HG02970 (cell line): ENCODE measurements around the gene COL19A1.
"Not testable (repeated sequence)": the region's sequence is repeated elsewhere in the genome, so short reads cannot be mapped to it uniquely, and the experiment has no call there.

ENCODE experiments used
- ATAC-seq: cut with Tn5 transposase; IDR thresholded peaks from one replicate; pipeline ENCODE4 v1.9.1; 2021; ENCODE audit warnings: mild to moderate bottlenecking, moderate library complexity, moderate number of reproducible peaks; ENCODE audit not compliant: unreplicated experiment, low FRiP score

The COL19A1 gene

DNA sequence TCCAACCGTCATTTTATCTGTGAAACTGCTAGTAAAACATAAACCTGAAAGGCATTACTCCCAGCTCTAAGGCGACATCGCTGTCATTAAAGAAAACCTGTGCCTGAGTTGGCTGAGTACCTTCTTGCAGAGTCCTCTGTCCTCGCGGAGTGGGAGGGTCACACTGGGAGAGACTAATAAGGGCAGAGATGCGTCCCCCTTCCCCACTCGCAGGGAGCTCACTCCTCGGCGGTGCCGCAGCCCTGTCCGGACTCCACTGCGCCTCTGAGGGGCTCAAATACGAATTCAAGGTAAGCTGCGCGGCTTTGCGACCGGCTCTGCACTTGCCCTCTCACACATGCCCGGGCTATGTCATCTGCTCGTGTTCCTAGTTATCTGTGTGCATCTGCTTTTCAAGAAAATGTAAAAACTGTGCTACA is at the start of gene COL19A1:
TSS of gene COL19A1 (plus strand) at position 206 of the 419 bp plus-strand sequence. CDS start 13,012 bp downstream, outside the sequence.
- peak; percentile 45 for ATAC-seq

DNA sequence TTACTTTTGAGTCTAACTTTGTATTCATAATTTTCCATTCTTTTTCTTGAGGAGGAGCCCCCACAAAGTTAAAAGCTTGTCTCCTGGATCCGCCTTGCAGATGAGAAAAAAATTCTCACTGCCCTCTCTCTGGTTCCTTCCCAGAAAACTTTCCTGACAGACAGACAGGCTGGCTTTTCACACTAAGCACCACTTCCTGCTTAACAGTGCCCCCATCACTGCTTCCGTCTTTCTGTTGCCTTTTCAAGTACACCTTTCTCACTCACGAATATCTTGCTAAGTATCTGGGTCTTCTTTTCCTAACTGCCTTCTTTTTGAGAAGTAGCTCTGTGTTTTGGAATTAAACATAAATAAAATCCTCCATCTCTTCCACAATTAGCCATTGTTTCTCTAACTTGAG is 49.8 kb upstream of the COL19A1 start:
- ATAC-seq: no peak

DNA sequence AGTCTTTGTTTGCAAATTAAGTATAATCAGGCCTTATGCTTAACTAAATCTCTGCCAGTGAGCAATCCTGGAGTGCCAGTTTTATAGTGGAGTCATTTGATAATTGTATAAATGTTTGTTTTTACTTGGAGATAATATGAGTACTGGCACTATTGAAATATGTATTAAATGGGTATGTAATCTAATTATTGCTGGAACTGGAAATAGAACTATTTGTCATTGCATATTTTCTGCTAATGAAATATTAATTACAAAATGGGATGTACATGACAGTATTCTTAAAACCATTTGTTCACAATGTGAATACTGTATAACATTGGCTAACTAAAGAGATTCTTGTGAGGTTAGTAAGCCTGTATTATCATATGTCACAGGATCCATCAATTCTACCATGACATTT is 49.0 kb upstream of the COL19A1 start:
- ATAC-seq: no peak

DNA sequence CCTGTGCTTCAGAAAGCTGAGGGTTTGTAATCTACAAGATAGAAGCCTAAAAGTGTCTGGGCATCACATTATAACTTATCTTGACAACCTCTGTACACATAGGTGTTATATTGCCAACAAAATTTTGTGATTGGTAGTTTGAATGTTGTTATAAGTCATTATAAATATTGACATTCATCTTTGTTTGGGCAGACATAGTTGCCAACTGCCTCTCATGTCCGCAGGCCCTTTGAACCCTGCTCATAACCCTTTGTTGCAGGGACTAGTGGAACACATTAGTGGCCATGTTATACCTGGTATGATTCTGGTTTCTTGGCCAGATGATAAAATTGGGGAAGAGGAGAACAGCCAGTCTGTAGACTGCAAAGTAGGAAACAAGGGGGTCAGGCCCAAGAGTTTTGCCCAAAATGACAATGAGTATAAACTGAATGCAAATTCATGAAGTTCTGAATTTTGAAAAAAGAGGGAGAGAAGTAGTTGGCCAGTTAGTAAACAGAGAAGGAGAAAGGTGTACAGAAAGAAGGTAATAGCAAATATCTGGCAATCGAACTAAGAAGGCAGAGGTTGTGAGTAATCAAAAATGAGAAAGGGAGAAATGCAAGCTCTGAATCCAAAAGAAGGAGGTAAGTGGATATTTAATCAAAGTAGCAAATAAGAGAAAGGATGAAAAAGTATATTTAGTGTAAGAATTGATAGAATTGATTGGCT is 48.0 kb upstream of the COL19A1 start:
- no peak for ATAC-seq

DNA sequence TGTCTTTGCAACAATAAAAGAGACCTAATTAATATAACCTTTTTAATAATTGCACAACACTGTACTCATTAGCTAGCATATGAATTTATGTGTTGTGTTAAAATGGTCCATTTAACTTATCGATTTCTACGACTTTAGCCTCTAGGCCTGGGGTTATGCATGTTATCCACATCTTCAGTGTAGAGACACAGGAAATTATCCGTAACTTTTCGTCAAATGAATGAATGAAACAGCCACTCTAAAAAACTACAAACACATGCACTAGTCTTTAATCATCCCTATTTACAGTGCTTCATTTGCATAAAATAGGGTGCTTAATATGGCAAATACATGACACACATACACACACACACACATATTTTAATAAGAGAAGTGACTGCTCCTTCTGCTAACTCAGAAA is 47.2 kb upstream of the COL19A1 start:
- no peak for ATAC-seq

DNA sequence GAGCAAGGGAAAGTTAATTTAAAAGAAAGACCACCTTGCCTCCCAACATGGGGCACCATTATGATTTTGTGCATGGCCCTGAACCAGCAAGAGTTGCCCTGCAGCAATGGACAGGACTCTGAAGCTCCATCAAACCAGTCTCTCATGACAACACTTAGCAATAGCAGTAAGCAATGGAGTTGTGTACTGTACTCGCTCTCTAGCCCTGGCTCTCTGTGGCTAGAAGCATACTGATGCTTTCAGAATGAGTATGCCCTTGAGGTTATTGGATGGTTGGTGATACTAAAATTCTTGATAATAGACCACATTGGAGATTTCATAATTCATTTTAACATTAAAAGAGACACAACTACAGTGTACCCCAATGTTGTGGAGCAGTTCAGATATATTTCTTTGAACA is 46.3 kb upstream of the COL19A1 start:
- no peak for ATAC-seq

DNA sequence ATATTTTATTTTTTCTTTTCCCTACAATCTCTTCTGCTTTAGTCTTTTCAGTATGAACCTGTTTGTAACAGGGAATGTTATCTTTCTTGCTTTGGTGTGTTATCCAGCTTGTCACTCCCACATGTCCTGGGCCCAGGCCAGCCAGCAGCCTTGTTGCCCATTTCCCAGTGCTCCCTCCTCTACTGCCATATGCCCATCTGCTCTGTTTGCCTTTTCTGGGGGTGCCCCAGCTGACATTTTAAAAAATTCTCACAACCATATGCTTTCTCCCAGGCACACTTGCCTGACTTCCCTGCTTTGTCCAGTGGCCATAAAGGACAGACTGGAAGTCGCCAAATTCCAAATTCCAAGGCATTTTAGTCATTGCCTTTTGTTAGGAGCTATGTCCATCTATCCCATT is 45.9 kb upstream of the COL19A1 start:
- no peak for ATAC-seq

DNA sequence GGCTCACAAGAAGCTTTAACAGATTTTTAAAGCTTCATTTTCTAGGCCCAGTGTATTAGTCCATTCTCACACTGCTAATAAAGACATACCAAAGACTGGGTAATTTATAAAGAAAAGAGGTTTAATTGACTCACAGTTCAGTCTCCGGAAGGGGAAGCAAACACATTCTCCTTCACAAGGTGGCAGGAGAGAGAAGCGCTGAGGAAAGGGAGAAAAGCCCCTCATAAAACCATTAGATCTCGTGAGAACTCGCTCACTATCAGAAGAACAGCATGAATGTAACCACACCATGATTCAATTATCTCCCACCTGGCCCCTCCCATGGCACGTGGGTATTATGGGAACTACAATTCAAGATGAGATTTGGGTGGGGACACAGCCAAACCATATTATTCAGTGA is 42.0 kb upstream of the COL19A1 start:
- not testable (repeated sequence) for ATAC-seq

DNA sequence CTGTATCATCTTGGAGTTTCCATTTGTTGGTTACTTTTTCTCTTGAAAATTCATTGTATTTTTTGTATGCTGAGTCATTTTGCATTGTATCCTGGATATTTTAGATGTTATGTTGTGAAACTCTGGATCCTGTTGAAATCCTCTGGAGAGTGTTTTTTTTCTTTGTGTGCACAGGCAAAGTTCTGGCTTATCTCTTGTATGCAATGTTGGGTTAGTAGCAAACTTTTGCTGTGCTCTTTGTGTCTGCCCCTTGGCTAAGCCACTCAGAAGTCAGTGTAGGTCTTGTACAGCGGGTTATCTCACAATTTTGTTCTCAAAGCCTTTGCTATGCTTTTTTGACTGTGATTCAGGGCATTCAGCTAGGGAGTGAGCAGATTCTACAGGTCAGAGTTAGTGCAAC is 40.5 kb upstream of the COL19A1 start:
- ATAC-seq: no peak

DNA sequence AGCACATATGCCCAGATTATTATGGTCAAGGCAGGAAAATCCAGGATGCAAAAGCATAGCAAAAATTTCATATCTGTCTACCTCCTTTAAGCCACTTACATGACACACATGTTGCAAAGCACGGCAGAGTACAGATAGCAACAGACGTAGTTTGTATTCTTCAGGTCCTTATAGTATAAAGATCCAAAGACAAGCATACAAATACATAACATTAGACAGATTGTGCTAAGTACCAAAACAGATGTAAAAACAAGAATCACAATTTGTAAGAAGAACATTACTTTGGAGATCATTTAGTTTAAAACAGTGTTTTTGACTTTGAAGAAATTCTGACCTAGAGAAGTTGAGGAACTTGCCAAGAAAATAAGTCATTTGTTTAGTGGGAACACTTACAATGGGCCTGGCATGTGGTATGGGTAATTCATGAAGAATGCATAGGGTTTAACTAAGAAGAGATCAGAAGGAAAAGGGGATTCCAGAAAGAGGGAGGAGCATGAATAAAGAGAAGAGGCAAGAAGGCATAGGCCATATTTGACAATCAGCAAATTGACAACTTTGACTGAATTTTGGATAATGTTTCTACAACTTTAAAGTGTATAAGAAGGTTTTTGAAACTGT is 39.0 kb upstream of the COL19A1 start:
- no peak for ATAC-seq

DNA sequence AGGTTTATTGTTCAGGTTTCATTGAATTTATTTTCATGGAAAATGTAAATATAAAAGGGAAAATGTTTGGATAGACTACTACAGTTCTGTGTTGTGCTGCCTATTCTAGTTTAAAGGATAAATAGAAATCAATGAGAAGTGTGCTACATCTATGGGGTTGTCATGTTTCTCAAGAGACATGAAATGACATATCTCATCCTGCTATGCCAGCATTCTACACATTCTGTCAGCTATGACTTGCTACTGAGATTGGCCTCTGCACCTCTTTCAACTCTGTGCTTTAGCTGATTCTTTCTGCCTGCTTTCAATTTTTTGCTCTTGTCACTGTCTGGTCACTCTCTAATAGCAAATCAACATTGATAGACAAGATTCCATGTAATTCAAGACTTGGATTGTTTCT is 33.8 kb upstream of the COL19A1 start:
- ATAC-seq: no peak

DNA sequence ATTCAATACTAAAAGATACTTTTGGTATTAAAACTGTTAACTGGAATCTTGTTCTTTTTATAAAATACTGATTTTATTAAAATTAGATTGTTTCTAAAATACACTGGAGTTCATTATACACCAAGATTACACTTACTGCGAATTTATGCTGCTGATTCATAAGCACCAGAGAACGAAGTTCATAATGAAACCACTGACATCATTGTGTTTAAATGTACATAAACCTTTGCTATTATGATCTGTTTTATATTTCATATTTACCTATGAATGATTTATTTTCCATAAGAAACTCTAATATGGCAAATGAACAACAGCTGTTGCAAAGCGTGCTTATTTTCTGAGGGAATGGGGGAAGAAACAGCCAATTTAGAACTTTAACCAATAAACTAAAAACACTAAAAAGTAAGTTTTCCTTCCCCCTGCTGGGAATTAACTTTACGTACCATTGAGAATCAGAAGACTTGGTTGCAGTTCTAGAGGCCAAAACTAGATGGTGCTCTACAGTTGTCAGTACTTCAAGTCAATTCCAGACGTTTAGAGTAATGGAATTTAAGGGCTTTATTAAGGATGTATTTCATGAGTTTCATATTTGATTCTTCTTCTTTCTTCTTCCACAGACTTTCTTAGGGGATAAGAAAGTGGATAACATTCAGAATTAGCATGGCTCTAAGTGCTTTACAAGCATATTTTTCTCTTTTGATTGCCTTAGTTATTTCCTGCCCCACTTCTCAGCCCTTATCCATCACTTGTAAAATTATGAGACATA is 30.8 kb upstream of the COL19A1 start:
- no peak for ATAC-seq

DNA sequence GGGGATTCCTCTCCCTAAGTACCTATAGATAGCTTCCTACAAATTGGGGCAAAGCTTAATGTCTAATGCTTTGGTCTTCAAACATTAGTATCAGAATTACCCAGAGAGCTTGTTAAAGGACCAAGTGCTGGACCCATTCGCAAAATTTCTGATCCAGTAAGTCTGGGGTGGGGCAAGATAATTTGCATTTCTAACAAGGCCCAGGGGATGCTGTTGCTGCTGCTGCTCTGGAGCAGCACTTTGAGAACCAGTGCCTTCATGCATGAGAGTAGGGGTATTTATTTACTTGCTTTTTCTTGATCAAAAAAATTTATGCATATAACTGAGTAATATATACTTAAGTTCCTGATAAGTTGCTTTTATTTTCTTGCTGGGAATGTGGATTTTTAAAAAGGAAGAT is 24.5 kb upstream of the COL19A1 start:
- no peak for ATAC-seq

DNA sequence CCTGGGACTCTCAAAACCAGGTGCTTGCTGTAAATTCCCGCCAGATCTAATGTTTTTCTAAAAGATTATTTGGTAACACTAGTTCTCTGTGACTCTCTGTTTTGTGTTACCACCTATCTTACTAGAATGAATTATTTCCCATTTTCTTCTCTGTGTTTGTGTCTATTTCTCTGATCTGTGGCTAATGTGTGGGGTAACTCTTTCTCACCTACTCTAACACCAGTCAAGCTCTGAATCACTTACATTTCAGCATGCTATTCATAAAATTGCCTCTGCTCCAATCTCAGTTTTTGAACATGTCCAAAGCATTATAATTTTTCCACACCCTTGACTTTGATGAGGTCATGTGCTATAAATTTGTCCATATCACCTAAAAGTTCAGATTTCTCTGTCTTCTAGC is 23.2 kb upstream of the COL19A1 start:
- no peak for ATAC-seq

DNA sequence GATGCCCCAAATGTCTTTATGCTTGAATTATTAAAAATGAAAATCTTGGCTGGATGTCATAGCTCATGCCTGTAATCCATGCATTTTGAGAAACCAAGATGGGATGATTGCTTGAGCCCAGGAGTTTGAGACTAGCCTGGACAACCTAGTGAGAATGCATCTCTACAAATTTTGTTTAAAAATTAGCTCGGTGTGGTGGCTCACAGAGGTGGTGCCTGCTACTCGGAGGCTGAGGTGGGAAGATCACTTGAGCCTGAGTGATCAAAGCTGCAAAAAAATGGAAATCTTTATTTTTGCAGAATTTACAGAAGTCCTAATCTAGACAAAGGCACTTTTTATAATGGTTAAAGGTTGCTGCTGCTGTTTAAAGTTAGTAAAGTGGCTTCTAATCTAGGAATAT is 20.0 kb upstream of the COL19A1 start:
- no peak for ATAC-seq

DNA sequence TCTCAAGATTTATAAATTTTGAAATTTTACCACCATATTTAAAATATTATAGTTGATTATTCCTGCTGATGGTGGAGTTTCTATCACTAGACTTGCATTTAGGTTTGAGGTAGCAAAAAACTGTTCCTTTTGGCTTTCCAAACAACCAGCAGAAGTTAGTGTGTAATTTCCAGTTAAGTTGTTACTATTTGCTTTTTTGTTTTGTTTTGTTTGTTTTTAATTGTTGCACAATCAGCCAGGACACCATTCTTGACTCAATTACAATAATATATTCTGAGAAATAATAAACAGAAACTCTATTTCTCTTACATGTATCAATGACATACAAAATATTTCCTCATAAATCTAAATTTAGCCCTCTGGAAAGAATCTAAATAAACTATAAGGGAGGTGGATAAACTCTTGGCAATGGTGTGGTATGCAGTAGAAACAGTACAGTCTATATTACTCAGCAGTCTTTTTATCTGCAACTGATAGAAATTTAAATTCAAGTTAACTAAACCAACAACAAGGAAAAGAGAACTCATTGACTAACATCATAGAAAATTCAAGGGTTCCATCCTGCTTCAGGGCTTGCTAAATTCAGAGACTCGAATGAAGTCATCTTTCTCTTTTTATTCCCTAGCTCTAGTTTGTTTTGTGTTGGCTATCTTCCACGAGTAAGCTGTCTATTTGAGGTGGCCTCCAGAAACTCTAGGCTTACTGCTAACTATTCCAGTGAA is 19.4 kb upstream of the COL19A1 start:
- ATAC-seq: no peak

DNA sequence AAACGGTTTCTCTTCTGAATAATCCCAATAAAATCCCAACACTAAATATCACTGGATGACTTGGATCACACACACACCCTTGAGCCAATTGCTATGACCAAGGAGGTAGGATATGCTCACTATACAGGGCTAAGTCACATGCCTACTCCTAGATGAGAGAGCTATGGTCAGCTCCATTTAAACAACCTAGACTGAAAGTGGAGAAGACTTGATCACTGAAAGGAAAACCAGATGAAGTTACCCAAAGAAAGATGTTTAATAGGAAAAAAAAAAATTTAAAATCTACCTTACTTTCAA is 18.9 kb upstream of the COL19A1 start:
- no peak for ATAC-seq

DNA sequence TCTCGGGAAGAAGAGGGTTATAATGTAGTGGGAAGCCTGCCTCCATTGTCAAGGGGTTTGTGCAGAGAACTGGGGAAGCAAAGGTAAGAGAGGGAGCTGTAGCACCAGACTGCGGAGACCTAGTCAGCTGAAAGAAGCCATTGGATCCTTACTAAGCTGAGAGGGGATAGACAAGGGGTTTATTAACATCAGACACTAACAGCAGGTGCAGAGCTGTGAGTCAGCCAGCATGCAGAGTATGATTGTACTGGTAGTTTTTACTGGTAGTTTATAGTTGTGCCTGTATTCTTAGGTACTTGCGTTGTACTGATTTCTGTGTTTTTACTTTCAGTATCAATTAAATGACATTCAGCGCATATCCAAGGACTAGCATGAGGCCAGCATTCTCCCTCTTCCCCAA is 17.8 kb upstream of the COL19A1 start:
- ATAC-seq: no peak

DNA sequence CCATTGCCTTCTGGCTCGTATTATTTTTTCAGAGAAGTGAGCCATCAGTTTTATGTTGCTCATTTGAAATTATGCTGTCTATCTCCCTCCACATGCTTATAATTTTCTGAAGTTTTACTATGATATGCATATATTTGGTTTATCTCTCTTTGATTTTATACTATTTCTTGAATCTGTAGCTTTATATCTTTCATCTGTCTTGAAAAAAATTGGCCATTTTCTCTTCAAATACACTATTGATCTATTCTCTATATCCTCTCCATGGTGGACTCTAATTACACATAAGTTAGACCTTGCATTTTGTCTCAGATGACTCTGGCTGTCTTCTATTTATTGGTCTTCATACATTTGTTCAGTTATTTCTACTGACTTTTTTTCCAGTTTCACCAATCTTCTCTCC is 13.7 kb upstream of the COL19A1 start:
- ATAC-seq: no peak

DNA sequence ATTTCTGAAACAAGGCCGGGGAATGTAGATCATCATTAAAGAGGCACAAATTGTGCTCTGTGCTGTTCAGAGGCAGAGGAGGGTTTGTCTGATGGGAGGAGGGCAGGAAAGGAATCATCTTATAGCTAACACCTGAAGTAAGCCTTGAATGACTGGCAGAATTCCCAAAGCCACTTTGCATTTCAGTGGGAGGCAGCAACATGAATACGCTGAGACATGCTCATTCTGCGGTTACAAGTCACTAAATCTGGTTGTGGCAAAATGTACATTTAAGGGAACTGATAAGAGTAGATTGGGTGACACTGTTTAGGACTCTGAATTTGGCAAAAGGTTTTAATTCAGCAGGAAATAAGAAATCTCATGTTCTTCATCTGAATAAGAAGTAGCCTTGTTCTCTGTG is 4.4 kb upstream of the COL19A1 start:
- no peak for ATAC-seq

DNA sequence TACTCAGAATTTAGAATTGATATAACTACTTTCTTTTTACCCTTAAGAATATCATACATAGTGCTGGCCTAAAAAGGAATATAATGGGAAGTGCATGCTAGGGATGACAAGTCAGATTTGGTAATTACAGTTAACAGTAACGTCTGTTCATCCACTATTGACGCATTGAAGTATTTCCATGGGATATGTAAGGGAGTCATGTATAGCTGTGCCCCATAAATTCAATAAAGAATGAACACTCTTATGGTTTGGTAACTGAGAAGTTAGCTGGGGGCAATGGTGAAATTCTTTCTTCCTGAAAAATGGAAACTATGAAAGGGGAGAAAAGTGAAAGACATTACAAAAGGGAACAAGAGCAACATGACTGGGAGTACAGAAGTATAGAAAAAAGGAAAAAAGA is 2.6 kb upstream of the COL19A1 start:
- ATAC-seq: no peak
